Gastrocnemius medialis (tissue), 4 donors: Measurements from ENCODE around the gene ZC3H18. TPM values are rescaled to one million over a fixed set of nuclear protein-coding genes. Genes with fewer than 3 reads are reported as not detected.

Source experiments
- ATAC-seq, 2 donors: fragments of 150-250 bp; one replicate each; pipeline ENCODE4 v1.9.1; 2016
- DNase-seq, 2 donors: peaks; one replicate each; pipeline ENCODE4 v3.0.0-alpha.2; 2019
- H3K27ac ChIP-seq, 4 donors: fragments of 200-600 bp; sonication (generic); 1 replicate in 1 of 4; 2 replicates in 3 of 4; pipeline ENCODE4 v1.5.1; 2016 to 2018; ENCODE audit warnings: mild to moderate bottlenecking in 2 of 4, moderate library complexity in 1 of 4
- H3K27me3 ChIP-seq, 3 donors: fragments of 200-600 bp; sonication (generic) in 2 of 3; 1 replicate in 1 of 3; 2 replicates in 2 of 3; pipeline versions ENCODE4 v1.5.1 to v1.6.0; 2016 to 2019; ENCODE audit warnings: mild to moderate bottlenecking in 1 of 3, moderate library complexity in 1 of 3
- H3K36me3 ChIP-seq, 2 donors: fragments of 200-600 bp; sonication (generic) in 1 of 2; one replicate each; pipeline ENCODE4 v1.5.1; 2017 to 2018
- H3K4me1 ChIP-seq, 2 donors: fragments of 200-600 bp; sonication (generic) in 1 of 2; one replicate each; pipeline ENCODE4 v1.5.1; 2016 to 2017; ENCODE audit warnings: mild to moderate bottlenecking in 2 of 2
- H3K4me3 ChIP-seq, 4 donors: fragments of 200-600 bp; sonication (generic) in 3 of 4; 1 replicate in 1 of 4; 2 replicates in 3 of 4; pipeline ENCODE4 v1.5.1; 2016 to 2019; ENCODE audit warnings: mild to moderate bottlenecking in 2 of 4
- H3K9me3 ChIP-seq, 3 donors: fragments of 200-600 bp; sonication (generic) in 2 of 3; 1 replicate in 1 of 3; 2 replicates in 2 of 3; pipeline ENCODE4 v1.5.1; 2016 to 2019
- CTCF ChIP-seq, 5 experiments: fragments of 450-650 bp in 3 of 5; fragments of 200-600 bp in 2 of 5; sonication (generic) in 2 of 5; IDR thresholded peaks in 4 of 5; conservative IDR thresholded peaks in 1 of 5; 1 replicate in 4 of 5; 2 replicates in 1 of 5; pipeline ENCODE4 v1.5.1; 2016 to 2019; ENCODE audit warnings: antibody characterized with exemption in 5 of 5, mild to moderate bottlenecking in 3 of 5, moderate library complexity in 3 of 5
- POLR2A ChIP-seq, 2 donors: fragments of 450-650 bp; IDR thresholded peaks; one replicate each; pipeline ENCODE4 v1.6.1; 2017; ENCODE audit warnings: antibody characterized with exemption in 2 of 2, mild to moderate bottlenecking in 2 of 2, moderate library complexity in 2 of 2
- in situ Hi-C, 4 donors: fragments of 200-750 bp; cut with MboI; loops; one replicate each; pipeline versions ENCODE4 v1.15.0 to v1.8.0; 2017; ENCODE audit warnings: low sequenced_read_pairs in 4 of 4
- intact Hi-C: fragments of 100-400 bp; cut with DNase I; formaldehyde crosslinking; loops from one replicate; pipeline ENCODE4 v1.15.1; 2023; ENCODE audit warnings: low total_unique reads
- total RNA-seq, 4 donors: library from RNA; depleted of rRNA; stranded (reverse); fragments of >200 nt; gene quantifications; one replicate each; pipeline versions ENCODE4 v1.1.0 to v1.2.3, GENCODE V29; 2016

ZC3H18 gene
- total RNA-seq, 4 donors from 2014 or later: 10.9 to 20.5 (median 18.4) TPM

DNA sequence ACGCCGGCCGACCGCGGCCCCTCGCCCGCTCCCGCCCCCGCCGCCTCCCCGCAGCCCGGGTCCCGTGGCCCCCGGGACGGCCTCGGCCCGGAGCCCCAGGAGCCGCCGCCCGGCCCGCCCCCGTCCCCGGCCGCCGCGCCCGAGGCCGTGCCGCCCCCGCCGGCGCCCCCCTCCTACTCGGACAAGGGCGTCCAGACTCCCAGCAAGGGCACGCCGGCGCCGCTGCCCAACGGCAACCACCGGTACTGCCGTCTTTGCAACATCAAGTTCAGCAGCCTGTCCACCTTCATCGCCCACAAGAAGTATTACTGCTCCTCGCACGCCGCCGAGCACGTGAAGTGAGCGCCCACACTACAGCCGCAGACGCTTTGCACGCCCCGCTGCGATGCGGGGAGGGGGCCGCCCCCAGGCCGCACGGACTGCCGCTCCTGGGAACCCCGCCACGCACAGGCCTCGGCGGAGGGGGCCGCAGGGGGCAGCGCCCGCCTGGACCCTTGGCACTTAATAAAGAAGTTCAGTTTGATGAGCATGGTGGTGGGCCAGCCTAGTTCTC, 35.5 kb upstream of the ZC3H18 start:
- H3K4me3 ChIP-seq: peak overlapping the region; percentile 57 to 63 (median 60)
- H3K4me1 ChIP-seq: peaks cover 7 to 25% of the 10 kb centered on the region in 2 donors
- TF ChIP-seq CTCF (IDR thresholded peaks at IDR 0.05 in 4 of 5, conservative IDR thresholded peaks at IDR 0.05 in 1 of 5) (no peak), POLR2A (IDR thresholded peaks at IDR 0.05) (no peak)
- H3K27me3 ChIP-seq: peaks cover 4 to 9% (median 7%) of the 10 kb centered on the region in 3 donors
- ATAC-seq (peak; percentile 13 to 43), DNase-seq (peak in 1 of 2 donors; percentile 54)
- H3K36me3 ChIP-seq: no peaks in the 10 kb centered on the region
- H3K27ac ChIP-seq: peak overlapping the region; percentile 62 to 88 (median 79)
- intact Hi-C loops (loop anchor here (1.0 to 5.0 kb wide), 3 partner anchors 36 to 583 kb away; partner anchors contain the start of genes BANP and ZC3H18), in situ Hi-C loops (no loop called here)
- no peaks in the 10 kb centered on the region for H3K9me3 ChIP-seq

GRCh38 chr16:88535191-88535856, 34.9 kb upstream of the ZC3H18 start:
- ATAC-seq (no peak), DNase-seq (no peak)
- no peaks in the 10 kb centered on the region for H3K36me3 ChIP-seq
- peaks cover 7 to 21% of the 10 kb centered on the region in 2 donors for H3K4me1 ChIP-seq
- H3K9me3 ChIP-seq: no peaks in the 10 kb centered on the region
- H3K27ac ChIP-seq: peak overlapping the region in 3 of 4 donors; percentile 65 to 71 (median 66)
- TF ChIP-seq CTCF (IDR thresholded peaks at IDR 0.05 in 4 of 5, conservative IDR thresholded peaks at IDR 0.05 in 1 of 5) (no peak), POLR2A (IDR thresholded peaks at IDR 0.05) (no peak)
- intact Hi-C loops (loop anchor here (2.0 kb wide), 1 partner anchor 35 kb away; the partner anchor contains the start of gene ZC3H18), in situ Hi-C loops (no loop called here)
- peak overlapping the region; percentile 57 to 63 (median 60) for H3K4me3 ChIP-seq
- peaks cover 10 to 15% (median 14%) of the 10 kb centered on the region in 3 donors for H3K27me3 ChIP-seq

DNA sequence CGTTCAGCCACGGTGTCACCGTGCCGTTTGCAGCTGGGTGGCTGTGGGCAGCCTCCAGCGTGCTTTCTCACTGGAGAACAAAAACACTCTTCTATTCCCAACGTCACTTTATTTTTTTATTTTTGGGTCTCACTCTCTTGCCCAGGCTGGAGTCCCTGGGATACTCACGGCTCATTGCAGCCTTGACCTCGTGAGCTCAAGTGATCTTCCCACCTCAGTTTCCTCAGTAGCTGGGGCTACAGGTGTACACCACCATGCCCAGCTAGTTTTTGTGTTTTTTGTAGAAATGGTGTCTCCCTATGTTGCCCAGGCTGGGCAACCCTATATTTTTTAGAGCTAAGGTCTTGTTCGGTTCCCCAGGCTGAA, 34.4 kb upstream of the ZC3H18 start:
- intact Hi-C loops: loop anchor here (2.0 kb wide), 1 partner anchor 35 kb away; the partner anchor contains the start of gene ZC3H18
- no peak for ATAC-seq
- no peaks in the 10 kb centered on the region for H3K9me3 ChIP-seq
- in situ Hi-C loops: no loop called here
- H3K4me1 ChIP-seq: peaks cover 7 to 21% of the 10 kb centered on the region in 2 donors
- TF ChIP-seq CTCF (IDR thresholded peaks at IDR 0.05 in 4 of 5, conservative IDR thresholded peaks at IDR 0.05 in 1 of 5) (no peak), POLR2A (IDR thresholded peaks at IDR 0.05) (no peak)
- H3K36me3 ChIP-seq: no peaks in the 10 kb centered on the region
- DNase-seq: no peak
- no peak overlapping the region for H3K4me3 ChIP-seq
- no peak overlapping the region for H3K27ac ChIP-seq
- peaks cover 15 to 20% (median 19%) of the 10 kb centered on the region in 3 donors for H3K27me3 ChIP-seq

GRCh38 chr16:88536510-88536909, 33.7 kb upstream of the ZC3H18 start:
- no peaks in the 10 kb centered on the region for H3K36me3 ChIP-seq
- H3K4me1 ChIP-seq: peaks cover 7 to 21% of the 10 kb centered on the region in 2 donors
- ATAC-seq: no peak
- in situ Hi-C loops (no loop called here), intact Hi-C loops (no loop called here)
- H3K27ac ChIP-seq: no peak overlapping the region
- H3K4me3 ChIP-seq: no peak overlapping the region
- no peak for DNase-seq
- H3K9me3 ChIP-seq: no peaks in the 10 kb centered on the region
- TF ChIP-seq POLR2A (IDR thresholded peaks at IDR 0.05) (no peak), CTCF (IDR thresholded peaks at IDR 0.05 in 4 of 5, conservative IDR thresholded peaks at IDR 0.05 in 1 of 5) (no peak)
- peaks cover 21 to 24% (median 24%) of the 10 kb centered on the region in 3 donors for H3K27me3 ChIP-seq
